Loucy (cell line): ENCODE data around the gene HADH.

Experiments
- H2AFZ ChIP-seq: fragments of 200-600 bp; sonication (generic); 2 replicates; pipeline ENCODE4 v1.6.0; 2016; ENCODE audit warnings: antibody characterized with exemption, mild to moderate bottlenecking, low read length, moderate library complexity
- H3F3A ChIP-seq: fragments of 200-600 bp; 2 replicates; pipeline ENCODE4 v1.6.0; 2016; ENCODE audit warnings: antibody characterized with exemption, low read depth, mild to moderate bottlenecking
- H3K27me3 ChIP-seq: fragments of 200-600 bp; sonication (generic); 2 replicates; pipeline ENCODE4 v1.6.1; 2014; ENCODE audit warnings: low read length, mild to moderate bottlenecking; ENCODE audit not compliant: insufficient read depth, poor library complexity, severe bottlenecking
- H3K36me3 ChIP-seq: fragments of 200-600 bp; sonication (generic); 2 replicates; pipeline ENCODE4 v1.6.1; 2016; ENCODE audit warnings: low read length; ENCODE audit not compliant: insufficient read depth
- H3K4me1 ChIP-seq: fragments of 200-600 bp; sonication (generic); 2 replicates; pipeline ENCODE4 v1.5.1; 2014; ENCODE audit warnings: low read length, mild to moderate bottlenecking; ENCODE audit not compliant: insufficient read depth, poor library complexity, severe bottlenecking
- H3K4me2 ChIP-seq: fragments of 200-600 bp; sonication (generic); 2 replicates; pipeline ENCODE4 v1.6.0; 2014; ENCODE audit warnings: antibody characterized with exemption, low read length, low read depth, mild to moderate bottlenecking; ENCODE audit not compliant: poor library complexity, severe bottlenecking
- H3K4me3 ChIP-seq: fragments of 200-600 bp; sonication (generic); 2 replicates; pipeline ENCODE4 v1.5.1; 2014; ENCODE audit warnings: low read length, mild to moderate bottlenecking, mixed read lengths; ENCODE audit not compliant: poor library complexity, severe bottlenecking
- H3K79me2 ChIP-seq: fragments of 200-600 bp; sonication (generic); 2 replicates; pipeline ENCODE4 v1.6.1; 2014; ENCODE audit warnings: low read length; ENCODE audit not compliant: insufficient read depth
- H3K9ac ChIP-seq: fragments of 200-600 bp; sonication (generic); 2 replicates; pipeline ENCODE4 v1.6.0; 2014; ENCODE audit warnings: mild to moderate bottlenecking, low read depth, low read length, moderate library complexity; ENCODE audit not compliant: poor library complexity, severe bottlenecking
- H3K9me2 ChIP-seq: fragments of 200-600 bp; sonication (generic); replicated peaks from 2 replicates; pipeline ENCODE4 v1.6.1; 2016; ENCODE audit warnings: low read depth, low read length, mixed read lengths
- H3K9me3 ChIP-seq: fragments of 200-600 bp; sonication (generic); 2 replicates; pipeline ENCODE4 v1.6.1; 2014; ENCODE audit warnings: mild to moderate bottlenecking, antibody characterized with exemption, low read length, low read depth; ENCODE audit not compliant: insufficient read depth
- H4K20me1 ChIP-seq: fragments of 200-600 bp; sonication (generic); 2 replicates; pipeline ENCODE4 v1.6.0; 2014; ENCODE audit warnings: antibody characterized with exemption, low read length, mild to moderate bottlenecking; ENCODE audit not compliant: insufficient read depth, poor library complexity, severe bottlenecking
- EZH2phosphoT487 ChIP-seq: fragments of 200-600 bp; IDR thresholded peaks from 2 replicates; pipeline ENCODE4 v1.6.1; 2018; ENCODE audit warnings: antibody characterized with exemption, mild to moderate bottlenecking, moderate library complexity, borderline replicate concordance
- TF ChIP-seq, protein P1 (sequence below): fragments of 200-600 bp; sonication (generic); conservative IDR thresholded peaks from 2 replicates; pipeline ENCODE4 v1.5.1; 2014; ENCODE audit warnings: mild to moderate bottlenecking, antibody characterized with exemption, low read length

The HADH gene

DNA sequence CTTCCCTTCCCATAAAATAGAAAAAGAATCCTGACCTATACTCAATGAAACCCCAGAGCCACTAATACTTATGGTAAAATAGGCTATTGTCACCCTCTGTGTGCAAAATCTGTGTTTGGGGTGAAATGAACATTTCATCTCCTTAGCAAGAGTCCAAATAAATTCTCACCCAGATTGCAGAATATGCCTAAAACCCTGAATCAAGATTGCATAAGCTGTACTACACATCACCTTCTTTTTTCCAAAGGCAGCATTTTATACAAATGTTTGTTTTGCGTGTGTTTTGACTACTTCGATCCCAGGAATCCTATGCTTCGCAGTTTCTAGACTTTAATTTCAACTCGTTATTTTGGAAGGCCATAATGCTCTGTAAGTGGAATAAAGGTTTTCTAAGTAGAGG lies 12.2 kb upstream of the HADH start:
- H3K36me3 ChIP-seq, result no peaks in the 10 kb centered on the region
- H3K79me2 ChIP-seq, result no peaks in the 10 kb centered on the region
- H3F3A ChIP-seq, result no peaks in the 10 kb centered on the region
- H3K4me2 ChIP-seq, result no peak overlapping the region
- H2AFZ ChIP-seq, result no peak overlapping the region
- no peak overlapping the region for H3K4me3 ChIP-seq
- H4K20me1 ChIP-seq, result no peaks in the 10 kb centered on the region
- H3K9me2 ChIP-seq, result no peaks in the 10 kb centered on the region
- no peak overlapping the region for H3K9ac ChIP-seq
- H3K9me3 ChIP-seq, result peaks cover 11% of the 10 kb centered on the region; the same call in 1 of the 2 replicates
- H3K27me3 ChIP-seq, result no peaks in the 10 kb centered on the region
- H3K4me1 ChIP-seq, result no peaks in the 10 kb centered on the region
- TF ChIP-seq, protein P1, sequence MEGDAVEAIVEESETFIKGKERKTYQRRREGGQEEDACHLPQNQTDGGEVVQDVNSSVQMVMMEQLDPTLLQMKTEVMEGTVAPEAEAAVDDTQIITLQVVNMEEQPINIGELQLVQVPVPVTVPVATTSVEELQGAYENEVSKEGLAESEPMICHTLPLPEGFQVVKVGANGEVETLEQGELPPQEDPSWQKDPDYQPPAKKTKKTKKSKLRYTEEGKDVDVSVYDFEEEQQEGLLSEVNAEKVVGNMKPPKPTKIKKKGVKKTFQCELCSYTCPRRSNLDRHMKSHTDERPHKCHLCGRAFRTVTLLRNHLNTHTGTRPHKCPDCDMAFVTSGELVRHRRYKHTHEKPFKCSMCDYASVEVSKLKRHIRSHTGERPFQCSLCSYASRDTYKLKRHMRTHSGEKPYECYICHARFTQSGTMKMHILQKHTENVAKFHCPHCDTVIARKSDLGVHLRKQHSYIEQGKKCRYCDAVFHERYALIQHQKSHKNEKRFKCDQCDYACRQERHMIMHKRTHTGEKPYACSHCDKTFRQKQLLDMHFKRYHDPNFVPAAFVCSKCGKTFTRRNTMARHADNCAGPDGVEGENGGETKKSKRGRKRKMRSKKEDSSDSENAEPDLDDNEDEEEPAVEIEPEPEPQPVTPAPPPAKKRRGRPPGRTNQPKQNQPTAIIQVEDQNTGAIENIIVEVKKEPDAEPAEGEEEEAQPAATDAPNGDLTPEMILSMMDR, result no peak
- TF ChIP-seq EZH2phosphoT487, result no peak

DNA sequence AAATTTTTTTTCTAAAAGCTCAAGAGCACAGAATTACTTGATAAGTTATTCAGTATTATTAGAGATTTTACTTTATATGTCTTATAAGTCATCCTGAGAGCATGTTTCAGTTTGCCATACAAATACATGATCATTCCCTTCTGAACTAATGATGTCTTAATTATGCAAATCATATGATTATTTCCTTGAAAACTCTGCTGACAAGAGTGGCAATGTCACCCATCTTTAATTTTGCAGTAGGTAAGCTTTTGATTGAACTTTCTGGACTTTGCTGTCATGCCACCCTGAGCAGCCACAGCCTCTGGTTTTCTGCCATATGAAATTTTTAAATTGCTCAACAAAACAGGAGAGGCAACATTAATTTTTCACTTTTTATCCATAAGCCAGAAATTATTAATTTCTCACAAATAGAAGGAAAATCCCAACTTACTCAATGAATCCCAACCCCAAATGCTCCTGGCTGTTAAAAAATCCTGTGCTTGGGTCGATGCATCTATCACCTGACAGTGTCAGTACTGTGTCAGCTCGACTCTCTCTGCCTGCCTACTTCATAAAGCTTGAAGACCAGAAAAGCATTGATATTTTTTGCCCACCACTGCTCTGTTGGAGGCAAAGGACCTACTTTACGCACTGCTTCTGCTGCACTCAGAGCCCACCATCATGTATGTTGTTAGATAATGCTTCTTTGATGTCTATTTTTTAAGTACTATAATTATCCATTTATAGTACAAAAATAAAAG lies 11.6 kb upstream of the HADH start:
- H2AFZ ChIP-seq, result no peak overlapping the region

DNA sequence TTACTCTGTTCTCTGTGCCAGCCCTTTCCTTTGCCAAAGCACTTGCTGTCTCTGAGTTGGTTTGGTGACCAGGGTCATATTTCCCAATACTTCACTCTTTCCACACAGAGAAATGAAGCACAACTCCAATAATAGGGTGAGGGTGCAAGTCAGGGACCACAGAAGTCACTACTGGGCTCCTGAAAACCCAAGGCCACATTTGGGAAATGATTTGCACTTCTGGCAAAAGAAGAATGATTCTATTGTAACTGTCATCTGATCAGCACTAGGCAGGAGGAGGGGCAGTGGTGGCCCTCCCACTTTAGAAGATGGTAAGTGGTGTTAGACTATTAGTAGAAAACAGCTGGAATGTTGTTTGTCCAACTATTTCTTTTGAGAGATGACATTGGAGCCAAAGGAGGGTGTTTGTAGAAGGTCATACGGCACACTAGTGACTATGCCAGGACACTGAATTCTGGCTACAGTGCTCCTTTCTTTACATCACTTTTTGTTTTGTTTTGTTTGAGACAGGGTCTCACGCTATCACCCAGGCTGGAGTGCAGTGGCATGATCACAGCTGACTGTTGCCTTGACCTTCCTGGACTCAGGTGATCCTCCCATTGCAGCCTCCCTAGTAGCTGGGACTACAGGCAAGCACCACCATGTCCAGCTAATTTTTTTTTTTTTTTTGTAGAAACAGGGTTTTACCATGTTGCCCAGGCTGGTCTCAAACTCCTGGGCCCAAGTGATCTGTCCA lies 10.8 kb upstream of the HADH start:
- Histone ChIP-seq H3K79me2 (no peaks in the 10 kb centered on the region), H3K9me2 (no peaks in the 10 kb centered on the region), H3K27me3 (no peaks in the 10 kb centered on the region), H3K4me3 (no peak overlapping the region), H3K36me3 (no peaks in the 10 kb centered on the region), H2AFZ (no peak overlapping the region), H3K4me2 (no peak overlapping the region), H3F3A (no peaks in the 10 kb centered on the region), H4K20me1 (no peaks in the 10 kb centered on the region), H3K9me3 (peaks cover 11% of the 10 kb centered on the region; the same call in 1 of the 2 replicates), H3K9ac (no peak overlapping the region), H3K4me1 (no peaks in the 10 kb centered on the region)
- TF ChIP-seq EZH2phosphoT487, result no peak
- TF ChIP-seq, protein P1, result no peak

More for the DNA sequence above, 11.6 kb upstream of the HADH start:
- H3F3A ChIP-seq, result no peaks in the 10 kb centered on the region
- TF ChIP-seq, protein P1, result no peak
- TF ChIP-seq EZH2phosphoT487, result no peak
- no peaks in the 10 kb centered on the region for H3K9me2 ChIP-seq
- H3K9me3 ChIP-seq, result peaks cover 11% of the 10 kb centered on the region; the same call in 1 of the 2 replicates
- no peaks in the 10 kb centered on the region for H3K36me3 ChIP-seq
- no peaks in the 10 kb centered on the region for H3K4me1 ChIP-seq
- H3K9ac ChIP-seq, result no peak overlapping the region
- no peaks in the 10 kb centered on the region for H3K79me2 ChIP-seq
- no peak overlapping the region for H3K4me2 ChIP-seq
- no peaks in the 10 kb centered on the region for H3K27me3 ChIP-seq
- H3K4me3 ChIP-seq, result no peak overlapping the region
- H4K20me1 ChIP-seq, result no peaks in the 10 kb centered on the region
